Fibroblast of lung (primary cell): ENCODE results near the gene TAX1BP1.

Source experiments
- EZH2 ChIP-seq: IDR thresholded peaks from 2 replicates; pipeline ENCODE4 v1.5.1; 2012; ENCODE audit warnings: low read length, control low read depth, mild to moderate bottlenecking; ENCODE audit errors: missing control alignments
- TF ChIP-seq, protein P1 (sequence below), 2 donors: IDR thresholded peaks in 1 of 2; conservative IDR thresholded peaks in 1 of 2; 1 replicate in 1 of 2; 2 replicates in 1 of 2; pipeline ENCODE4 v1.5.1; 2011 to 2012; ENCODE audit warnings: low read length in 2 of 2, control low read depth in 1 of 2, inconsistent platforms in 1 of 2, low read depth in 1 of 2, mild to moderate bottlenecking in 1 of 2

DNA sequence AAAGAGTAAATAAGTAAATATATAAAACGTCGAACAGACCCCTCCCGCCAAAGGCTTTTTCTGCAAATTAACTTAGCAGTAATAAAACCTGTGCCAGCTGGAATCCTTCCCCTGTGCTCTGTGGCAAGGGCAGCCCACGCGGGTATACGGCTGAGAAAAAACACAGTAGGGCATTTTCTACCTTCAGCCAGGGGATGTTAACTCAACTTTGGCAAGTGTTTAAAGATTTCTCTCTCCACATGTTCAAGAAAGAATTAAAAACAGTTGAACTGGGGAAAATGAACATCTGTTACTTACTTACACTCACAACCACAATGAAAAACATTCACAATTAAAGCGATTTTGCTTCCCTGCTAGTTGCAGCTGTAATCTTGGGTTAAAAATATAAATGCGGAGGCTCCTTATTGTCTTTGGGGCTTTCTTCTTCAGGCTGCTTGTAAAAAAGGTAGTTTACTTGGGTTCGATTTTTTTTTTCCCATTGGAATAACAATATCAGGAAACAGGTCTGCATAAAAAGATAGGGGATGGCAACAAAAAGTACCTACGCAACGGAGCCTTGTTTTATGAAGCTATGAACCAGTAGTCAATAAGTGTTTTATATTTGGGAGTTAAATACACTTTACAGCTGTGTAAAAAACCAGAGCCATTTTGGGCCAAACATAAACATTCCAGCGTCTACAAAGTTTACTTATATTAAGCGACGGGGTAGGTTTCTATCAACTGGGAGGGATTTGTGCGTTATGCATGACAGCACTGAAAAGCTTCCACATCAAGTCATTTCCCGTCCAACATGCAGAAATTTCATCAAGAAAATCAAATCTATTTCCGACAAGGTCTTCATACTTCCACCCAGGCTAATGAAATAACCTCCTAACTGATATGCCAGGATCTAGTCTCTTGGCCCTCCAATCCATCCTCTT, 132.7 kb downstream of the TAX1BP1 start:
- no peak for TF ChIP-seq EZH2
- TF ChIP-seq, protein P1, sequence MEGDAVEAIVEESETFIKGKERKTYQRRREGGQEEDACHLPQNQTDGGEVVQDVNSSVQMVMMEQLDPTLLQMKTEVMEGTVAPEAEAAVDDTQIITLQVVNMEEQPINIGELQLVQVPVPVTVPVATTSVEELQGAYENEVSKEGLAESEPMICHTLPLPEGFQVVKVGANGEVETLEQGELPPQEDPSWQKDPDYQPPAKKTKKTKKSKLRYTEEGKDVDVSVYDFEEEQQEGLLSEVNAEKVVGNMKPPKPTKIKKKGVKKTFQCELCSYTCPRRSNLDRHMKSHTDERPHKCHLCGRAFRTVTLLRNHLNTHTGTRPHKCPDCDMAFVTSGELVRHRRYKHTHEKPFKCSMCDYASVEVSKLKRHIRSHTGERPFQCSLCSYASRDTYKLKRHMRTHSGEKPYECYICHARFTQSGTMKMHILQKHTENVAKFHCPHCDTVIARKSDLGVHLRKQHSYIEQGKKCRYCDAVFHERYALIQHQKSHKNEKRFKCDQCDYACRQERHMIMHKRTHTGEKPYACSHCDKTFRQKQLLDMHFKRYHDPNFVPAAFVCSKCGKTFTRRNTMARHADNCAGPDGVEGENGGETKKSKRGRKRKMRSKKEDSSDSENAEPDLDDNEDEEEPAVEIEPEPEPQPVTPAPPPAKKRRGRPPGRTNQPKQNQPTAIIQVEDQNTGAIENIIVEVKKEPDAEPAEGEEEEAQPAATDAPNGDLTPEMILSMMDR (conservative IDR thresholded peaks at IDR 0.05 in 1 of 2, IDR thresholded peaks at IDR 0.05 in 1 of 2; ENCODE audit: low read depth in 1 of 2, low read length in 2 of 2): no peak
